H1 (cell line): ENCODE measurements around the gene MEDAG. TPM values are rescaled to one million over a fixed set of nuclear protein-coding genes. Genes with fewer than 3 reads are reported as not detected.

ENCODE experiments used
- CTCF ChIA-PET: fragments of 300-600 bp; sonication (Branson Sonifier 250); formaldehyde crosslinking; loops from one replicate; lab custom pipeline; 2021; ENCODE audit not compliant: partially characterized antibody; lab: Charles Lee
- POLR2A ChIA-PET: fragments of 300-600 bp; sonication (Branson Sonifier 250); formaldehyde crosslinking; loops from one replicate; lab custom pipeline; 2021; ENCODE audit warnings: inconsistent platforms; ENCODE audit not compliant: partially characterized antibody; lab: Charles Lee
- DNase-seq, 2 experiments: peaks; one replicate each; pipeline versions ENCODE4 v3.0.0 to v3.0.0-alpha.2; 2010 to 2022; ENCODE audit warnings: low spot score in 2 of 2, low read depth in 1 of 2, mixed read lengths in 1 of 2
- FAIRE-seq: peaks from 2 replicates; lab custom pipeline; 2011; peaks lifted over from hg19 to GRCh38; lab: Jason Lieb, UNC
- H2AFZ ChIP-seq: 2 replicates; pipeline ENCODE4 v1.8.1; 2012; ENCODE audit warnings: low read length, inconsistent platforms
- H2AK5ac ChIP-seq: 2 replicates; pipeline ENCODE4 v1.6.1; 2013; ENCODE audit warnings: low read depth, low read length
- H2BK120ac ChIP-seq: replicated peaks from 2 replicates; pipeline ENCODE3; 2013; ENCODE audit warnings: low read depth, low read length, inconsistent platforms
- H2BK12ac ChIP-seq: 2 replicates; pipeline ENCODE4 v1.6.1; 2013; ENCODE audit warnings: low read depth, low read length
- H2BK15ac ChIP-seq: 2 replicates; pipeline ENCODE4 v1.6.1; 2013; ENCODE audit warnings: low read length
- H2BK20ac ChIP-seq: 2 replicates; pipeline ENCODE4 v1.6.1; 2013; ENCODE audit warnings: low read length
- H2BK5ac ChIP-seq: 2 replicates; pipeline ENCODE4 v1.6.1; 2013; ENCODE audit warnings: low read depth, low read length
- H3K14ac ChIP-seq: 2 replicates; pipeline ENCODE4 v1.6.1; 2013; ENCODE audit warnings: inconsistent platforms; ENCODE audit not compliant: insufficient read length
- H3K18ac ChIP-seq: 2 replicates; pipeline ENCODE4 v1.6.1; 2013; ENCODE audit warnings: low read length; ENCODE audit errors: extremely low read depth
- H3K23ac ChIP-seq: 2 replicates; pipeline ENCODE4 v1.6.1; 2013; ENCODE audit warnings: inconsistent platforms; ENCODE audit not compliant: insufficient read length
- H3K23me2 ChIP-seq: 2 replicates; pipeline ENCODE4 v1.6.1; 2013; ENCODE audit warnings: low read depth, low read length
- H3K27ac ChIP-seq: 2 replicates; pipeline ENCODE4 v1.6.1; 2011; ENCODE audit warnings: low read depth, low read length, inconsistent platforms
- H3K27me3 ChIP-seq, 4 experiments: replicated peaks in 1 of 4; 1 replicate in 1 of 4; 2 replicates in 3 of 4; pipeline versions ENCODE4 v1.6.1 to v1.8.1; 2011 to 2013; ENCODE audit warnings: low read length in 3 of 4, mild to moderate bottlenecking in 3 of 4, inconsistent platforms in 2 of 4, mixed read lengths in 2 of 4, moderate library complexity in 1 of 4; ENCODE audit not compliant: control insufficient read depth in 3 of 4, insufficient read depth in 3 of 4; ENCODE audit errors: extremely low read depth in 1 of 4
- H3K36me3 ChIP-seq, 4 experiments: 2 replicates each; pipeline versions ENCODE4 v1.6.1 to v1.8.1; 2011 to 2013; ENCODE audit warnings: mild to moderate bottlenecking in 4 of 4, low read length in 3 of 4, moderate library complexity in 2 of 4, control low read depth in 1 of 4, inconsistent platforms in 1 of 4; ENCODE audit not compliant: insufficient read depth in 4 of 4, control insufficient read depth in 2 of 4
- H3K4ac ChIP-seq: replicated peaks from 2 replicates; pipeline ENCODE3; 2013; ENCODE audit warnings: low read length, low read depth, mixed read lengths, inconsistent platforms; ENCODE audit not compliant: insufficient read length
- H3K4me1 ChIP-seq, 4 experiments: replicated peaks in 1 of 4; 1 replicate in 1 of 4; 2 replicates in 3 of 4; pipeline versions ENCODE4 v1.6.1 to v1.8.1; 2011 to 2013; ENCODE audit warnings: low read length in 3 of 4, inconsistent platforms in 2 of 4, mixed read lengths in 1 of 4; ENCODE audit not compliant: insufficient read depth in 4 of 4, control insufficient read depth in 3 of 4
- H3K4me2 ChIP-seq, 2 experiments: 2 replicates each; pipeline versions ENCODE4 v1.6.1 to v1.8.1; 2011 to 2013; ENCODE audit warnings: low read depth in 2 of 2, low read length in 2 of 2, control low read depth in 1 of 2, inconsistent platforms in 1 of 2, mild to moderate bottlenecking in 1 of 2; ENCODE audit not compliant: insufficient read depth in 1 of 2
- H3K4me3 ChIP-seq, 4 experiments: fragments of 200-600, 300-600 bp in 1 of 4; sonication (generic), shearing (Covaris generic), sonication (Bioruptor Twin) in 1 of 4; 2 replicates each; pipeline versions ENCODE4 v1.5.1 to v1.8.1; 2011 to 2016; ENCODE audit warnings: low read length in 4 of 4, low read depth in 3 of 4, control low read depth in 2 of 4, inconsistent platforms in 2 of 4, mild to moderate bottlenecking in 2 of 4, mixed read lengths in 1 of 4, moderate library complexity in 1 of 4; ENCODE audit not compliant: insufficient read depth in 2 of 4; ENCODE audit errors: extremely low read depth in 1 of 4
- H3K56ac ChIP-seq: replicated peaks from 2 replicates; pipeline ENCODE3; 2013; ENCODE audit warnings: low read depth, mild to moderate bottlenecking, mixed read lengths, low read length, inconsistent platforms; ENCODE audit not compliant: insufficient read length
- H3K79me1 ChIP-seq: 2 replicates; pipeline ENCODE4 v1.6.1; 2013; ENCODE audit warnings: low read depth, low read length, control low read depth
- H3K79me2 ChIP-seq, 2 experiments: 2 replicates each; pipeline versions ENCODE4 v1.6.1 to v1.8.1; 2012 to 2013; ENCODE audit warnings: low read length in 2 of 2, mild to moderate bottlenecking in 2 of 2, inconsistent platforms in 1 of 2; ENCODE audit not compliant: insufficient read depth in 2 of 2, control insufficient read depth in 1 of 2
- H3K9ac ChIP-seq, 4 experiments: replicated peaks in 1 of 4; 1 replicate in 1 of 4; 2 replicates in 3 of 4; pipeline versions ENCODE4 v1.6.1 to v1.8.1; 2011 to 2013; ENCODE audit warnings: low read depth in 3 of 4, low read length in 3 of 4, control low read depth in 2 of 4, mild to moderate bottlenecking in 2 of 4, moderate library complexity in 2 of 4, inconsistent platforms in 1 of 4; ENCODE audit errors: extremely low read depth in 1 of 4
- H3K9me3 ChIP-seq, 2 experiments: 2 replicates each; pipeline versions ENCODE4 v1.6.1 to v1.8.1; 2012 to 2013; ENCODE audit warnings: mild to moderate bottlenecking in 2 of 2, moderate library complexity in 2 of 2, control low read depth in 1 of 2, inconsistent platforms in 1 of 2, low read depth in 1 of 2, low read length in 1 of 2, mixed read lengths in 1 of 2; ENCODE audit not compliant: insufficient read depth in 2 of 2
- H4K20me1 ChIP-seq, 2 experiments: replicated peaks in 1 of 2; 2 replicates each; pipeline versions ENCODE3 to v1.8.1; 2011 to 2013; ENCODE audit warnings: inconsistent platforms in 2 of 2, low read length in 2 of 2, mild to moderate bottlenecking in 1 of 2; ENCODE audit not compliant: insufficient read depth in 2 of 2, control insufficient read depth in 1 of 2
- H4K5ac ChIP-seq: 2 replicates; pipeline ENCODE4 v1.6.1; 2013; ENCODE audit warnings: low read length, low read depth, mixed read lengths, inconsistent platforms; ENCODE audit not compliant: insufficient read length
- H4K8ac ChIP-seq: 2 replicates; pipeline ENCODE4 v1.8.0; 2013; ENCODE audit warnings: mild to moderate bottlenecking, moderate library complexity, low read length, inconsistent platforms; ENCODE audit not compliant: insufficient read depth; ENCODE audit errors: extremely low read depth
- H4K91ac ChIP-seq: replicated peaks from 2 replicates; pipeline ENCODE3; 2013; ENCODE audit warnings: low read length, mixed read lengths, inconsistent platforms; ENCODE audit not compliant: insufficient read length
- FOSL1 ChIP-seq: IDR thresholded peaks from 2 replicates; pipeline ENCODE4 v1.6.1; 2011; ENCODE audit warnings: mild to moderate bottlenecking, low read depth, low read length, moderate library complexity; ENCODE audit not compliant: insufficient read depth
- HDAC6 ChIP-seq: IDR thresholded peaks from one replicate; pipeline ENCODE4 v1.7.1; 2012; ENCODE audit warnings: low read depth, mild to moderate bottlenecking, inconsistent platforms, low read length, moderate library complexity
- POLR2AphosphoS5 ChIP-seq: IDR thresholded peaks from 2 replicates; pipeline ENCODE4 v1.6.1; 2011; ENCODE audit warnings: low read depth, low read length
- TAF1 ChIP-seq: IDR thresholded peaks from 2 replicates; pipeline ENCODE4 v1.6.1; 2011; ENCODE audit warnings: mild to moderate bottlenecking, low read depth, low read length
- TAF7 ChIP-seq: optimal IDR thresholded peaks from 2 replicates; pipeline ENCODE3; 2011; ENCODE audit warnings: low read depth, mild to moderate bottlenecking, inconsistent platforms, low read length, moderate library complexity, borderline replicate concordance
- WGBS, 2 experiments: shearing (Covaris generic) in 1 of 2; methylation state at CpG; one replicate each; pipeline versions ENCODE4 v1.1.6 to v1.1.7; 2013 to 2015; ENCODE audit warnings: low lambda C conversion rate in 2 of 2, mixed read lengths in 2 of 2, inconsistent platforms in 1 of 2, low coverage in 1 of 2, missing lambda C conversion rate in 1 of 2; ENCODE audit not compliant: insufficient replicate concordance in 2 of 2, insufficient coverage in 1 of 2, insufficient read length in 1 of 2; ENCODE audit errors: extremely low coverage in 1 of 2, missing lambda C conversion rate in 1 of 2; 5-methylcytosine and 5-hydroxymethylcytosine counted together
- polyA plus RNA-seq, 7 experiments: library from polyadenylated mRNA; depleted of rRNA in 3 of 7; stranded (reverse) in 5 of 7; unstranded in 2 of 7; fragments of >200 nt in 5 of 7; fragments of 200-250 nt in 2 of 7; gene quantifications; 1 replicate in 5 of 7; 2 replicates in 1 of 7; 4 replicates in 1 of 7; pipeline versions ENCODE4 v1.2.1 to v1.2.3, GENCODE V29; 2011 to 2013; ENCODE audit warnings: missing spikeins in 2 of 7, mixed read lengths in 2 of 7
- total RNA-seq: library from RNA; stranded (reverse); fragmentation: NEBNext Ultra II Directional; extraction: Animal tissue kit (Norgen Biotek cat#: 25700); gene quantifications from 2 replicates; pipeline ENCODE4 v1.2.1, GENCODE V29; 2021
- TF ChIP-seq, protein P1 (sequence below): IDR thresholded peaks from 2 replicates; pipeline ENCODE4 v1.6.1; 2012; ENCODE audit warnings: inconsistent platforms

MEDAG gene
- total and polyA plus RNA-seq, 2 of the 8 experiments (the other 6 are each of a cell fraction or from before 2014, with no cell fraction given): 2.1 to 3.1 TPM

DNA sequence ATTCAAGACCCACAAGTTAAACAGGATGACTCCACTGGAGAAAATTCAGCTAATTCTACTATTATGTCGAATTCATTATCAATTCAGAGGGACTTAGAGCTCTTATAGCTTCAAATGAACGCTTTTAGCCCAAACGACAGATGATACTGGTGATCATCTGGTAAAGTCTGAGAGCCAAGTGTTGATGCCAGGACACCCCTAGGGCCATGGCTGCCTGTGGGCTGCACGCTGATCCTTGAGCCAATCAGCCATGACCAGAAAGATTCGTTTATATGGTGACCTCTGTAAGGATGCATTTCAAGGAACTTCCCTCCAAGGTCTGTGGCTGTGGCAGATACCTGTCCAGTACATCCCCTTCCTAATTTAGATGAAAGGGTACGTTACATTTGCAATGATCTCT lies 10.9 kb downstream of the MEDAG start:
- no peak overlapping the region for H3K18ac ChIP-seq
- no peak overlapping the region for H2BK15ac ChIP-seq
- no peak for DNase-seq
- no peak overlapping the region for H4K8ac ChIP-seq
- no peak overlapping the region for H2AK5ac ChIP-seq
- H3K56ac ChIP-seq: no peak overlapping the region
- no peaks in the 10 kb centered on the region for H4K20me1 ChIP-seq
- no peak overlapping the region for H3K14ac ChIP-seq
- H4K5ac ChIP-seq: no peak overlapping the region
- H3K36me3 ChIP-seq: no peaks in the 10 kb centered on the region
- H3K4me3 ChIP-seq: no peak overlapping the region
- no peaks in the 10 kb centered on the region for H3K79me2 ChIP-seq
- H3K4ac ChIP-seq: no peak overlapping the region
- no peak overlapping the region for H3K4me2 ChIP-seq
- H2BK120ac ChIP-seq: no peak overlapping the region
- CTCF ChIA-PET: interaction anchor here (1.1 to 3.1 kb wide), 4 partner anchors 12 to 59 kb away, joined by 3 to 10 read pairs (median 4); partner anchors contain the start of gene TEX26
- TF ChIP-seq FOSL1 (no peak), TAF1 (no peak), POLR2AphosphoS5 (no peak), HDAC6 (no peak), TAF7 (no peak)
- TF ChIP-seq, protein P1, sequence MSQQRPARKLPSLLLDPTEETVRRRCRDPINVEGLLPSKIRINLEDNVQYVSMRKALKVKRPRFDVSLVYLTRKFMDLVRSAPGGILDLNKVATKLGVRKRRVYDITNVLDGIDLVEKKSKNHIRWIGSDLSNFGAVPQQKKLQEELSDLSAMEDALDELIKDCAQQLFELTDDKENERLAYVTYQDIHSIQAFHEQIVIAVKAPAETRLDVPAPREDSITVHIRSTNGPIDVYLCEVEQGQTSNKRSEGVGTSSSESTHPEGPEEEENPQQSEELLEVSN: no peak
- FAIRE-seq: no peak
- no peaks in the 10 kb centered on the region; a peak in 2 of 7 replicates for H3K27me3 ChIP-seq
- H3K23ac ChIP-seq: no peak overlapping the region
- no peak overlapping the region for H2BK5ac ChIP-seq
- H2AFZ ChIP-seq: no peak overlapping the region
- no peak overlapping the region for H2BK12ac ChIP-seq
- H3K9me3 ChIP-seq: no peaks in the 10 kb centered on the region
- H2BK20ac ChIP-seq: no peak overlapping the region
- no peaks in the 10 kb centered on the region for H3K79me1 ChIP-seq
- no peak overlapping the region for H3K9ac ChIP-seq
- WGBS, 2 experiments: 86% methylated on average over 6 of the region's 6 CpGs; no CpG with 5 or more reads in 1 of the 2 experiments
- POLR2A ChIA-PET: no interaction called here
- H4K91ac ChIP-seq: no peak overlapping the region
- H3K4me1 ChIP-seq: no peaks in the 10 kb centered on the region; a peak in 1 of 7 replicates
- H3K27ac ChIP-seq: no peak overlapping the region
- no peaks in the 10 kb centered on the region for H3K23me2 ChIP-seq
